Epidermal melanocyte (primary cell): ENCODE measurements around the gene TNIK.

ENCODE experiments used
- DNase-seq: peaks from one replicate; pipeline ENCODE4 v3.0.0; 2011; ENCODE audit warnings: low spot score; ENCODE audit not compliant: insufficient read length

Gene TNIK

GRCh38 chr3:171175741-171176234 lies 284.4 kb downstream of the TNIK start:
- DNase-seq, result no peak

DNA sequence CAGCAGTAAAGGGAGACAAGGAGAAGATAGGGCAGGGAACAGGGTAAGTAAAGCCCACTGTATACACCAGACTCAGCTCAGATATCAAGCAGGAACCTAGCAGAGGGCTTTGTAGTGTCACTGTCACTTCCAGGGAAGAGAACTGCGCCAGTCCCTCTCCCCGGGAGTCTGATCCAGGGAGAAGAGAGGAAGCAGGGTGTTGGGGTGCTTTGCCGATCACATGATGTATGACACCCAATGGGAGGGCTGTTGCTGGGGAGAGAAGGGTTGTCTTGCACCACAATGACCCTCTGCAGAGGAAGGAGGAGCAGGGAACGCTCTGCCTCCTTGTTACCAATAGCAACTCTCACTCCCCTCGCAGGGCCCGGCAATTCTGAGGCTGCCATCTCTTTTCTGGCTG lies 286.5 kb downstream of the TNIK start:
- no peak for DNase-seq

- no peak for DNase-seq
Observed at GRCh38 chr3:171172070-171172469, 288.1 kb downstream of the TNIK start.

- DNase-seq, result no peak
Observed at GRCh38 chr3:171169866-171170265, 290.3 kb downstream of the TNIK start.

DNA sequence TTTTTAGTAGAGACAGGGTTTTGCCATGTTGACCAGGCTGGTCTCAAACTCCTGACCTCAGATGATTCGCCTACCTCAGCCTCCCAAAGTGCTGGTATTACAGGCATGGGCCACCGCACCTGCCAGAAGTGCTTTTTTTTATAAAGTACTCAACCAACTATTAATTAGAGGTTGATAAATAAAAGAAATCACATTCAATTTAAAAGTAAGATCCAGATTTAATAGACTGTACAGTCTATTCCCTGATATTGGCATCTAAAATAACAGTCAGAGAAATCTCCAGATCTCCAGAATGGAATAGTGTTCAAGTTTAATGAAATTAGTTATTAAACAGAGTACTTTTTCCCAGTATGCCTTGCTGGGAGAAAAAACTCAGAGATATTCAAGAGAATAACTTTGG lies 290.8 kb downstream of the TNIK start:
- no peak for DNase-seq

GRCh38 chr3:171168551-171168950 lies 291.7 kb downstream of the TNIK start:
- DNase-seq, result no peak

DNA sequence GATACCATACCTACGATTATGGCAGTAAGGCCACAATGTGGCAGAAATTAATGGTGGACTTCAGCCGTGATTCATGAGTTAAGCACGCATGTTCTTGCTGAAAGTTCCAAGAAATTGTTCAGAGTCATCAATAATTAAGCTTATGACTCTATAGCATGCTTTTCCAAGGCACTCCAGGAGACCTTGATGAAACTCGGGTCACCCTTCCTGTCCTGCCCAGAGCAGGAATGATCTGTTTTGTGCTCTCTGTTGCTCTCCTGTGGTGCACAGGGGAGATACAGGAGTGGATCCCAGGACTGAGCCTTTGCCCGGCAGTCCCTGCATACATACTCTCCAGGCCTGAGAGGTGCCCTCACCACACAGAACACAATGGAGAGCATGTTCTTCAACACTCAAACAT lies 292.1 kb downstream of the TNIK start:
- DNase-seq, result no peak

GRCh38 chr3:171165983-171166382 lies 294.2 kb downstream of the TNIK start:
- no peak for DNase-seq

- DNase-seq, result no peak
Observed at GRCh38 chr3:171165499-171165921, 294.7 kb downstream of the TNIK start.

DNA sequence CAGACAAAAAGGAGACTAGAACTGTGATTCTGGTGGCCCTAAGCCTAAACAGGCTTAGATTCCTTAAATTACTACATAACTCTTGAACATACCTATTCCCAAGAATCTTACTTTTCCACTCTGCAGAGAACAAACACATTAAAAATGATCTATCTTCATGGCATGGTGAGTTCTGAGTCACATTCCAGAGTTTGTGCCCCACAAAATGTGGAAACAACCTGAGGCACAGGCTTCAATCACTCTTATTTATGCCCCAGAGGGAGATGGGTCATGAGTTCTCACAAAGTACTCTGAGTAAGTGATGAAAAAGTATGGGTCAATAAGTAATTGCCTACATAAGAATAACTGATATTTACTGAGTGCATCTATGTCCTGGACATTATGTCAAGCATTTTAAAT lies 296.1 kb downstream of the TNIK start:
- DNase-seq, result no peak

GRCh38 chr3:171163101-171164066 lies 296.8 kb downstream of the TNIK start:
- no peak for DNase-seq

GRCh38 chr3:171160325-171160724 lies 299.9 kb downstream of the TNIK start:
- no peak for DNase-seq

DNA sequence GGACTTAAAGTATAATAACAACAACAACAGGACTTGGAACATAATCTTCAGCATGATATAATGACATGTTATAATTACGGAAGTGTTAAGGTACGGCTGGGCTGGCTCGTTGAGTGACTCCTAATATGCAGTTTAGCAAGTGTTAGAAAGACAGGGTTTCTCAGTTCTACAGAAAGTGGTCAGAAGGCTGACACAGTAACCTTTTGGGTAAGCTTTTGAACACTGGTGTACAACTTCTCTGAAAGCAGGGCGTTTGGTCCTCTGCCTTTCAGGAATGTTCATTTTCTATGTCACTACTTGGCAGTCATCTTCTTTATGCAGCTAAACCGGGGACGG lies 300.4 kb downstream of the TNIK start:
- DNase-seq, result no peak

DNA sequence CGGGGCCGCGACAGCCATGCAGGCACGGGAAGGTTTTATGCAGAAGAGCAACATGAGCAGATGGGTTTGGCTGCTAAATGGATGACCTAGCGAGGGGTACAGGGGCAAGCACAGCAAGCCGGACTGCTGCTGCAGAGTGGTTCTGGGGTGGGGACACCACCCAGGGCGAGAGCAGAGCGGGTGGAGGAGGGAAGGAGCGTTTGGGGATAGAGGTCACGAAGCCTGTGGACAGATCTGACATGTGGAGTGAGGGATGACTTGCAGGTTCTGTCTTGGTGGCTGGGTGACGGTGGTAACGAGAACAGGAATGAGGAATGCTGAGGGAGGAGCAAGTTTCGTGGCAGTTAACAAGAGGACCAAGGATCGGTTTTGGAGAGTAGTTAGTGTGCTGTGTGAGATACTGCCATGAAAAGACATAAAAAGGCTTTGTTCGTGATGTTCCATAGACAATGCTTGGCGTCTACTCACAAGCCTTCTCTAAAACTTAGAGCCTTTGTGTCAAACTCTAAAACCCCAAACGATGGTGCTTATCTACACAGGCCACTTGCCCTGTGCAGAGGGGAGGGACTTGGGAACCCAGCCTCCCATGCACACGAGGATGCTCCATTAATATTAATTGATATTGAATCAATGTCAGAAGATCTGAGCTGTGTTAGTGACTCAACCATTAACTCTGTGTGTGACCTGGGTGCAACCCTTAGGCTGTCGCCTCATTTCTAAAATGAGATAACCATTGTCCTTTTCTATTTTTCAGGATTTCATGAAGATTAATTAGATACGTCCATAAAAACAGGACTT lies 301.0 kb downstream of the TNIK start:
- no peak for DNase-seq

- no peak for DNase-seq
Observed at GRCh38 chr3:171157980-171158379, 302.2 kb downstream of the TNIK start.

DNA sequence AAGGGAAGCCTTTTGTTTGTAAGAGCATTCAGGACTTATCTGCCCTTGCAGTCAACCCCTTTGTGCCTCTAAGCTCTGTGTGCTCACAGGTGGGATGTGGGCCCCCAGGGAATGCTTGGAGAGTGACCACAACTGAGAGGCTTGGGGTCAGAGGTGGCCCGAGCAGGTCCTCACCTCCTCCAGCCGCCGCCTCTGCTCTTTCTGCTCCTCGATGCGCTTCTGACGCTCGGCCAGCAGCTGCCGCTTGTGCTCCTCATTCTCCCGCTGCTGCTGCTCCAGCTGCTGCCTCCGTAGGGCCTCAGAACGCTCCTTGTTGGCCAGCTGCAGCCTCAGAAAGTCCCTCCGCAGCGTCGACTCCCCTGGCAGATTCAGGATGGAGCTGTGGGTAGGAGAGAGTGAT lies 302.9 kb downstream of the TNIK start:
- DNase-seq, result no peak

DNA sequence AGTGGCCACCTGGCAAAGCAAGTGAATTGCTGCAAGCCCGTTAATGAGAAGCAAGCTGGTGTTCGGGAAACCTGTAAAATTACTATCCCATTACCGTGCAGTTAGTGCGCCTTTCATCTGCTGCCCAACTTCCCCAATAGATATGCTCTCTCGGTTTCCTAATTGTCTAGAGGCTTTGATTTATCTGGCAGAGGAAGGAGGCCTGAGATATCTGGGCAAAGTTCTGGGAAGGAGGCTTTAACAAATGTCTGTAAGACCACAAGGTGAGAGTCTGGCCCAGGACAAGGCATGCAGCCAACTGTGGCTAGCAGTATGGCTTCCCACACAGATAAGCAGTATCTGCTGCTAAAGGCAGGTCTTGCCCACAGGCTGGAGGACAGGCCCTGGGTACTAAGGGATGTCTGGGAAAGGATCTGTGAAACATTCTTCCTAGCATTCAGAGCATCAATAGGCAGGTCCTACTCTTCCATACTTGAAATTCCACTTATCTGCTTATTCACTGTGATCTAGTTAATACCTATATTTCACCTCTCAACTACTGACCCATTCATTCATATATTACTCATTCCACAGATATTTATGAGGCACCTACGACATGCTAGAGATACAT lies 303.7 kb downstream of the TNIK start:
- no peak for DNase-seq

DNA sequence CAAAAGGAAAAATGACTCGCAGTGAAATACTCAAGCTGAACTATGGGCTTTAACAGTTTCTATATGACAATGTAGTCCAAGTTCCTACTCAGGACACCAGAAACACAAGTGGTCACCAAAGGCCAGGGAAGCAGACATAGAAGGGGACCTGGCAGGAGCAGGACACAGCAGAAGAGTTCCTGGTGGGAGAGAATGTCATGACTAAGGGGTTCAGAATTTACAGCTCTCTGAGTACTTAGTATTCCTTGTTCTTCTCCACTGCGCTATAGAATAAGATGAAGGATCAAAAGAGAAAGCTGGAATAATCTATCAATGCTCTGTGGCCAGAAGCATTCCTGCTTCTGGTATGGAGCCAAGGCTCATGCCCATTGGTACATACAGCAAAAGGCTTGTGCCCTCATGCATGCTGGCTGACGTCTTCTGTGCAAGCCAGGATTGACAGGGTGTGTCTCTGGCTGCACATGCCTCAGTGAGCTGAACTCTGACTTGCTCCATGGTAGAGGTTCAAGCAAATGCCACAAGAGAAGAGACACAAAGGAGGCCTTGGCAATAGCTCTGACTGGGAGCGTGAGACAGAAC lies 305.0 kb downstream of the TNIK start:
- DNase-seq, result no peak

DNA sequence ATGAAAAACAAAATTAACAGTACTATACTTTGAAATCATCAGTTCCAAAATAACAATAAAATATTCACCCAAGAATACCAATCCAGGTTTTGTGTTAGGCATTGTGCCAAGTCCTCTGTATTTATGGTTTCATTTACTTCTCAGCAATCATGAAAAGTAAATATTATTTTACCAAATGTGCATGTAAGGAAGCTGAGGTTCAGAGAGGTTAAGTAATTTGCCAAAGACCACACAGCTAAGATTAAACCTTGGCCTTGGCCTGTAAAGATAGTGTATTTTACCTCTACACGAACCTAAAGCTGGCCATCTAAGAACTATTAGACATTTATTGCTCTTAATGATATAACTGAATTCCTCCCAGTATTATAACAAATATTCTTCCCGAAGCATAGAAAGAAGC lies 309.3 kb downstream of the TNIK start:
- no peak for DNase-seq

GRCh38 chr3:171149526-171150116 lies 310.6 kb downstream of the TNIK start:
- DNase-seq, result no peak

- DNase-seq, result no peak
Observed at GRCh38 chr3:171145798-171146197, 314.4 kb downstream of the TNIK start.
